GM12873 (cell line): ENCODE measurements around the gene ANXA6.

Source experiments
- CTCF ChIP-seq: IDR thresholded peaks from 2 replicates; pipeline ENCODE4 v1.5.1; 2012; ENCODE audit warnings: low read depth, mild to moderate bottlenecking, moderate library complexity, low read length, control low read depth; ENCODE audit not compliant: insufficient read depth; ENCODE audit errors: missing control alignments

The ANXA6 gene

GRCh38 chr5:151097061-151097460 is 60.5 kb downstream of the ANXA6 start:
- TF ChIP-seq CTCF = no peak

GRCh38 chr5:151096001-151096373 is 61.6 kb downstream of the ANXA6 start:
- TF ChIP-seq CTCF = no peak

- no peak for TF ChIP-seq CTCF
Observed at GRCh38 chr5:151095341-151096000, 62.1 kb downstream of the ANXA6 start.

GRCh38 chr5:151094852-151095245 is 62.7 kb downstream of the ANXA6 start:
- TF ChIP-seq CTCF = no peak

GRCh38 chr5:151094030-151094851 is 63.3 kb downstream of the ANXA6 start:
- TF ChIP-seq CTCF = no peak

- peak; percentile 26 for TF ChIP-seq CTCF
Observed at GRCh38 chr5:151093476-151093889, 64.1 kb downstream of the ANXA6 start.

GRCh38 chr5:151092762-151093161 is 64.8 kb downstream of the ANXA6 start:
- TF ChIP-seq CTCF = no peak
